ENCODE data around the gene CDC73.
"Not testable (repeated sequence)": the region's sequence is repeated elsewhere in the genome, so short reads cannot be mapped to it uniquely, and the experiment has no call there.

CDC73 gene

DNA sequence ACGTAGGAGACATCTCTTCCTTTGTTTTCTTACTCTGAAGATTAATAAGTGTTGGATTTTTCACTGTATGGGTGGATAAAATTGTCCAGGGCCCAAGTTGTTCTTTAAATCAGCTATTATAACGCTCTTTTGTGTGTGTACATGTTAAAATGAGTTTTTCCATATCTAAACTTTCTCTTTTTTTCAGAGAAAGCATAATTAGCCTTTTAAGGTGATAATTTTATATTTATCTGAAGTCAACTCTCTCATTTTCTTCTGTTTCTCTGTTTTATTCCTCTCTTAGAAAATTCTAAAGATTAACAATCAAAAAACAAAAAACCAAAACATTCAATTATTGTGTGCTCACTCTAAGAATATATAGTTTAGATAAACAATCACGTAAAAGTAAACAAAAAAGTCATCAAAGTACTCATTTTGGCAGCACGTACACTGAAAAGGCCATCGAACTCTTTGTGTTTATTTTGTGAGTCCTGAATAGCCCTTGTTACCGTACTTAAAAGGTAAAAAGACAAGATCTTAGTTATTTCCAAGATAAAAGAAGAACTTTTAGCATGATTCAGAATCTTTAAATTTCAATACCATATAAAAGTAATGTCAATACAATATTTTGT is 7.2 kb upstream of the CDC73 start:
- no peak for DNase-seq

DNA sequence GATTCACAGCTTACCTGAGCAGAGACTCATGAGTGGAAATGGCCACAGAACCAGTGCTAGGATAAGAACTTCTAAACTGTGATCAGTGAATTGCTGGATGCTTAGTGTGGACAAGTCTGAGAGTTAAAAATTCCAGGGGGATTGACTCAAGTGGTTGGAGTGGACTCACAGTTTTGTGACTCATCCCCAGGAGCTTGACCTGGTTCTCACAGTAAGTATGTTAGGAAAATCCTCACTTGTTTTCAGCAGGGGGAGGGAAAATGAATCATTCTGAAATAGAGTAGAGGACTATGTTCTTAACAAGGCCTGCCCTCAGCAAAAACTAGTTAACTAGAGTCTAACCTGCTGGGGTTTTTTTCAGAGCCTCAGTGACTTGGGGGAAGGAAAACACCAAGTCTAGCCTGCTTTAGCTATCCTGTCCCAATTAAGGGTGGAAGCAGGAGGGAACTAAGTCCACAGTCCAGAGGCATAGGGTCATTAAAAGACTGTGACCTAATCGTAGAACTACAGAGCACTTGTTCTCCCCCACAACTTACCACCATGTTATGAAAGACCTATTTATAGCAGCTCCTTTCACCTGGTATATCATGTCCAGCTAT is 6.1 kb upstream of the CDC73 start:
- DNase-seq: no peak

DNA sequence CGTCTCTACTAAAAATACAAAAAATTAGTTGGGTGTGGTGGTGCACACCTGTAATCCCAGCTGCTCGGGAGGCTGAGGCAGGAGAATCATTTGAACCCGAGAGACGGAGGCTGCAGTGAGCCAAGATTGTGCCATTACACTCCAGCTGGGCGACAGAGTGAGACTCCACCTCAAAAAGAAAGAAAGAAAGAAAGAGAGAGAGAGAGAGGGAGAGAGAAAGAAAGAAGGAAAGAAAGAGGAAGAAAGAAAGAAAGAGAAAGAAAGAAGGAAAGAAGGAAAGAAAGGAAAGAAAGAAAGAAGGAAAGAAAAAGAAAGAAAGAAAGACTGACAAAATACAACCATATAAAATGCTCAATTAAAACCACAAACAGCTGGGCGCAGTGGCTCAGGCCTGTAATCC is 4.7 kb upstream of the CDC73 start:
- DNase-seq: not testable (repeated sequence)

DNA sequence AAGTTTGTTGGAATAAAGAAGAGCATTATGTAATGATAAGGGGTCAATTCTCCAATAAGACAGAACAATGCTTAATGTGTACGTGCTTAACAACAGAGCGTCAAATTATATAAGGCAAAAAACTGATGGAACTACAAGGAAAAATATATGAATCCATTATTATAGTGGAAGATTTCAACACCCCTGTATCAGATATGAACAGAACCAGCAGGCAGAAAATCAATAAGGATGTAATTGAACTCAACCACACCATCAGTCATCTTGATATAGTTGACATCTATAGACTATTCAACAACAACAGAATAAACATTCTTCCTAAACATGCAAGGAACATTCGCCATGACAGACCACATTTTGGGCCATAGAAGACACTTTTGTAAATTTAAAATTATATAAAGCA is 3.6 kb upstream of the CDC73 start:
- no peak for DNase-seq

DNA sequence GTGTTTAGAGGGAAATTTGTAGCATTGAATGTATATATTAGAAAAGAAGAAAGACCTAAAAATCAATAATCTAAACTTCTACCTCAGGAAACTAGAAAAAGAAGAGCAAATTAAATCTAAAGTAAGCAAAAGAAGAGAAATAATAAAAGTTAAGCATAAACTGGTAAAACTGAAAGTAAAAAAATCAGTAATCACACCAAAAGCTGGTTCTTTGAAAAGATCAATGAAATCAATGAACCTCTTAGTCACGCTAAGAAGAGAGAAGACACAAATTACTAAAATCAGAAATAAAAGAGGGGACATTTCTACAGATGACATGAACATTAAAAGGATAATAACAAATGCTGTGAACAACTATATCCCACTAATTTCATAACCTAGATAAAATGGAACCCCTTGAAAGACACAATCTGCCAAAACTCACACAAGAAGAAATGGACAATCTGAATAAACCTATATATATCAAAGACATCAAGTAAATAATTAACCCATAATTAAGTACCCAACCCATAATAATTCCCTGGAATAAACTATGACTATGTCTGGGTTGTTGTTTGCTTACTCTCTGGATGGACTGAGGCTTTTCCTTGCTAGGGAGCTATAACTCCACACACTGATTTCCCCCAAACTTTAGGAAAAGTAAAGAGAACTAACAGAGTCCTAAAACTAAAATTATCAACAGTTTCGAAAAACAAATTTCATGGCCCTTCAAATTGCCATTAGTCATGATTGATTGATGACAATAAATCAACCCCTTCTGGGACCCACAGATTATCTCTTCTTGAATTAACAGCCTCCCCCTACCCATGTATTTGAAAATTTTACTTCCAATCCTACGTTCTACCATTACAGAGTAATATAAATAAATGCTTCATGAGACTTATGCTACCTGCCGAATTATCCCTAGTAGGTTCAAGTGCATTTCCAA is 2.8 kb upstream of the CDC73 start:
- no peak for DNase-seq

DNA sequence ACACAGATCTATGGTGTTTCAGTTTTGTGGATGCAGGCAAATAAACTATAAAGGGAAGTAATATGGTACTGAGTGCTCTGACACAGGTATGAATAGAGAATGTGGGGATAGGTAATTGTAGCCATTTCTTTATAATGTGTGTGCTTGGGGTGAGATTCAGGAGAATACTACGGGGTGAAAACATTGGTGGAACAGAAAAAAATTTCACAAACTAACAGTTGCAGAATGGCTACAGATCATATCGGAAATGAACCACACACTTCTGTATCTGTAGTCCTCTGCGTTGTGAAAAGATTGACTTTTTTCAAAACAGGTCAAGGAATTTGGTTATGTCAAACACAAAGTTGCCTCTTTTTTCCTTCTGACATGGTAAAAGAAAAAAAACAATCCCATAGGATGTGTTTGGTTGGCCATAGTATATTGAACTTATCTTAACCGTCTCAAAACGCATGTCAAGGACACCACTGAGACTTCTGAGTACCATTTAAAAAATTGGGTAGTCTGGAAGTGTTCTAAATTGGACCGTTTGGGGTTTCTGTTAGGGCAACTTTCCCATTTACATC is 1.1 kb upstream of the CDC73 start:
- no peak for DNase-seq

DNA sequence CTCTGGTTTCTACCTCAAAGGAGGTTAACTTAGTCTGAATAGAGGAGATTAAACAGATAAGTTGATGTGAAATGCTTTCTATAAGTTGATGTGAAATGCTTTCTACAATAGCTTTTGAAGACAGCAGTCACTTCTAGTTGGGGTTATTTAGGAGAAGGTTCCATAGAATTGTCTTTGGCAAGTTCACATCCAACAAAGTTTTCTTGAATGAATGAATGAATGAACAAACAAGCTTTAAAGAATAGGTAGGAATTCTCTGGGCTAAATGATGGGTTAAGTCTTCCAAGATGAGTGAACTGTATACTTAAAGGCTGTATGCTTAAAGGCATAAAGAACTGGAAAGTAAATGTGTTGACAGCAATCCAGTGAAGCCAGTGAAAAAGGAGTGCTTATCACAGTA is 1.9 kb downstream of the CDC73 start:
- DNase-seq: no peak

DNA sequence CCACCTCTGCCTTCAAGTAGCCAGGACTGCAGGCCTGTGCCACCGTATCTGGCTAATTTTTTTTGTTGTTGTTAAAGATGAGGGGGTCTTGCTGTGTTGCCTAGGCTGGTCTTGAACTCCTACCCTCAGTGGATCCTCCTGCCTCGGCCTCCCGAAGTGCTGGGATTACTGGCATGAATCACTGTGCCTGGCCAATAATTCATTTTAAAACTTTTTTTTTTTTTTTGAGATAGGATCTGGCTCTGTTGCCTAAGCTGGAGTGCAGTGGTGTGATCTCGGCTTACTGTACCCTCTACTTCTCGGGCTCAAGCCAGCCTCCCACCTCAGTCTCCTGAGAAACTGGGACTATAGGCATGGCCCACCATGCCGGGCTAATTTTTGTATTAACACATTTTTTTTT is 3.5 kb downstream of the CDC73 start:
- no peak for DNase-seq

DNA sequence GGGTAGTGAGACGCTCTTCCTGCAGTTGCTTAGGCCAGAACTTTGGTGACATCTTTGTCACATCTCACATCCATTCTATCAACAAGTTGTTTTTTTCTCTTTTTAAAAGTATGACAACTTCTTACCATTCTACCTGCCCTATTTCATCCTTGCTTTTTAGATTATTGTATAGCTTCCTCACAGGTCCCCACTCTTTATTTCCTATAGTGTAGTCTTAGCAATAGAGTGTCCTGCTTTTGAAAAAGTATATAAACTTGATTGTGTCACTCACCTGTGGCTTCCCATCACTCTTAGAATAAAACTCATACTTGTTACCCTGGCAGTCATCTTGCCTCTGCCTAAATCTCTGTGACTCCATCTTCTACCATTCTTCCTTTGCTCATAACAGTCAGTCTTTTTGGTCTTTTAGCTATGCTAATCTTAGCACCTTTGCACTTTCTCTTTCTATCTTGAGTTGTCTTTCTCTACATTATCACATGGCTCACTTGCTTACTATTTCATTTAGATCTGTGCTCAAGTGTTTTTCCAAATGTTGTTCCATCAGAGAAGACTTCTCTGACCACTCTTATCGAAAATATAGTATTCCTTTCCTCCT is 9.5 kb downstream of the CDC73 start:
- no peak for DNase-seq

DNA sequence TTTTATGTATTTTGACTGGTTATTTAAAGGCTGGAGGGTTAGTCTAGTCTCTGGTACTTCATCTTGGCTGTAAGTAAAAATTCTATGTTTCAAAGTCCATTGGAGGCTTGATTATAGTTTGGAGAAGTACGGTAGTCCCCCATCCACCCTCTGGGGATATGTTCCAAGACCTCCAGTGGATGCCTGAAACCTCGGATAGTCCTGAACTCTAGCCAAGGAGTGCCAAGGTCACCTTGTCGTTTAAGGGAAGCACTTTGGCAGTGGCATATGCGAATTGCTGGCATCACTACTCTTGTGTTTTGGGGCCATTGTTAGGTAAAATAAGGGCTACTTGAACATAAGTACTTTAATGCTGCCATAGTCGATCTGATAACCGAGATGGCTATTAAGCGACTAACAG is 18.4 kb downstream of the CDC73 start:
- DNase-seq: no peak

DNA sequence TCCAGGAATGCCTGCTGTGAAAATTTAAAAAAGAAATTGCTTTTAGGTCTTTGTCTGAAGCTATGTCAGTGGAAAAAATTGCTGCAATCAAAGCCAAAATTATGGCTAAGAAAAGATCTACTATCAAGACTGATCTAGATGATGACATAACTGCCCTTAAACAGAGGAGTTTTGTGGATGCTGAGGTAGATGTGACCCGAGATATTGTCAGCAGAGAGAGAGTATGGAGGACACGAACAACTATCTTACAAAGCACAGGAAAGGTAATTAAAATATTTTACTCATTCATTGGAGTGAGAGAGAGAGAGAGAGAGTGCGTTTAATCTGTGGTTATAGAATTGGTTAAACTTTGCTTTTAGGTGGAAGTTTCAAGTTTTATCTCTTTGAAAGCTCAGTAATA is 20.0 kb downstream of the CDC73 start:
- peak; percentile 36 for DNase-seq

DNA sequence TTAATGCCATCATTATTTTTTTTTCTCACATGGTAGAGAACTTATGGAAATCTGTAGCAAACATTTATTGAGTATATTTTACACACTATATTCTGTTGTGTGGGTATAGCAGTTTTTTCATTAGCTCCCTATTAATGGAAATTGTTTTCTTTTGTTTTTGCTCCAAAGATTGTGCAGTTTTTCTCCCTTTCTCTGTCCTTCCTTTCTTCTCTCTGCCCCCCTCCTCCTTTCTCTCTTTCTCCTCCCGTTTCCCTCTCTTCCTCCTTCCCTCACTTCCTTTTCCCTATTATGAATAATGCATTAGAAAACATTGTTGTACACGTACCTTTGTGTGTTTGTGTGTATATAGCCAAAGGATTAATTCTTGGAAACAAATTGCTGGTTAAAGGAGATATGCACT is 20.6 kb downstream of the CDC73 start:
- DNase-seq: no peak

DNA sequence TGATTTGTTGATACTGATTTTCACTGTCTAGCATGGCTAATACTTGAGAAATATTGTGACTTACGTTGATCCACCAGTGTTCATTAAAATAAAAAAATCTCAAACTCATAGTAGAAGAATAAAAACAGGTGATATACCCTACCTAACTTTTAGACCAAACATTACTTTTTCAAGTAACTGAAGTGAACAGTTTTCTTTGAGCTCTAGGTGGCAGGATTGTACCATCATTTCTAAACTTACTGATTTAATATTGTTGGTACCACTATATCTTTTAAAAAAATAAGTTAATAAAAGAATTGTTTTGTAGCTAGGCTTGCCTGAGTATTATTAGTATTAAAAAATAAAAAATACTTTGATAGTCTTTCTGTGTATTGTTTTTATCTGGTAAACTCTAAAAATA is 21.5 kb downstream of the CDC73 start:
- no peak for DNase-seq

DNA sequence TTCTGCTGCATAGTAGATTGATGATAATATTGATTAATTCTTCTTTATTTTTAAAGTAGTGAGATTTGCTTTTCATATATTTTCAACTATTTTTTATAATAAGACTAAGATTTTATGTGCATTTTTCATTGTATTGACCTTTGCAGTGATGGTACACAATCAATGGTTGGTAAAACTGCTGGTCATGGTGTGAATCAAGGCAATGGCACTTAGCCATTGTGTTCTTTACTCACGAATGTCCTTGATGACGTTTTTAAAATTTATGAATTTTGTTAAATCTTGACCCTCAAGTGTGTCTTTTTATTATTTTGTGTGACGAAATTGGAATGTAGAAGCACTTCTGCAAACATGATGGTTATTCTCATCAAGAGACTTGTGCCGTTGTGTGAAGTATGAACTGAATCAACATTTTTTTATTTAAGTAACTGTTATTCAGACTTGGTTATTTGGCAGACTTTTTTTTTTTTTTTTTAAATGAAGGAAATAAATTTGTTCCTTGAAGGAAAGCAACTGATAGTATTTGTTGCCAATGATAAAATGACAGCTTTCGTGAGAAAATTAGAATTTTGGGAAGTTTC is 22.6 kb downstream of the CDC73 start:
- no peak for DNase-seq

DNA sequence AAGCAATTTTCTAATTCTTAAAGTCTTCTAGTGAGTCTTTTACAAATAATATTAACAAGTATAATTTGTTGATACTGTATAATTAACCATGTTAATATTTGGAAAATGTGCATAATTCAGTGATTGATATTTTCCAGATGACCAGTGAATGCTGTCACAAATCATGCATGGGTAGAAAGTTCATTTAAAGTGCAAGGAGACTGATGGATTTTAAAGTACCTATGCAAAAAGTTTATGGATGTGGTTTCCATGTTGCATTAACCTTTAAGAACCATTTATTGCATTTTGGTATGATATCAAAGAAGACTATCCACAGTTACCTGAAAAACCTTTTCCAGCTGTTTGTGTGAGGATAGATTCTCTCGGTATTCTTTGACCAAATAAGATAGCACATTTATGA is 23.2 kb downstream of the CDC73 start:
- DNase-seq: no peak

DNA sequence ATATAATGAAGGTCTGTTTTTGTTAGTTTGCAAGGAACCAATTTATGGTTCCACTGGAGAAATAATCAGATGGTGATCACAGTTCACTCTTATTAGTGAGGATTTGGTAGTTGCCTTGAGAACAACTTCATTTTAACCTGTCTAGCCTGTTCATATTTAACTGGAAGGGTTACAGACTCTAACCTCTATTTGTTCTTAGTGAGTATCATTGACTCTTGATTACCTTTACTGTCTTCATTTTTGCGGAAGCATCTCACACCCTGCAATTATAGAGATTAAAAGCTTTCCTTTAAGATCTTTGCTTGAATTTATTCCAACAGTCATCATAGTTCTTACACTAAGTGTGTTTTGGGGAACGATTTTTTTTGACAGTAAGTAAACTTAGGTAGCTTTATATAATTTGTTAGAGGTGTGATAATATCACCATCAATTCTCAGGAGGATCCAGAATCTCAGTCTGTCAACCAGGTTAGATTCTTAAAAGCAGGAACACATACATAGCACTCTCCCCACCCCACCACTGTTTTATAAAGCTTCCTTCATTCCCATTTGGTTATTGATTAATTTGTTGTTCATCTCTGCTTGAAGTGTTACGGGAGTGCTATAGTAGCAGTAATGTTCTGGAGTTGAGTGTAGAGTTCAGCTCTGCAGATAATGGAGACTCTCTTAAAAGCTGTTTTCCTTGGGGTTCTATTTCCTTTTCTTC is 34.4 kb downstream of the CDC73 start:
- DNase-seq: no peak

DNA sequence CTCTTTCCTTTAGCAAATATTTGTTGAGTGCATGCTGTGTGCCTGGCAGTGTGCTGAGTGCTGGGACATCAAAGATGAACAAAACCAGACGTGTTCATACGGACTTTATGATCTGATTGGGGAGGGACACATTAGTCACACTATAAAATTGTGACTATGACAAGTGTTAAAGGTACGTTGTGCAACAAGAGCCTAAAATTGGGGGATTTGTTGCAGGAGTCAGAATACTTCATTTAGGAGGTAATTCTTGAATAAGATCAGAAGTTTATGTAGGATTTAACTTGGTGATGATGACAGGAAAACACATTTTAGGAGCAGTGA is 35.0 kb downstream of the CDC73 start:
- DNase-seq: no peak

DNA sequence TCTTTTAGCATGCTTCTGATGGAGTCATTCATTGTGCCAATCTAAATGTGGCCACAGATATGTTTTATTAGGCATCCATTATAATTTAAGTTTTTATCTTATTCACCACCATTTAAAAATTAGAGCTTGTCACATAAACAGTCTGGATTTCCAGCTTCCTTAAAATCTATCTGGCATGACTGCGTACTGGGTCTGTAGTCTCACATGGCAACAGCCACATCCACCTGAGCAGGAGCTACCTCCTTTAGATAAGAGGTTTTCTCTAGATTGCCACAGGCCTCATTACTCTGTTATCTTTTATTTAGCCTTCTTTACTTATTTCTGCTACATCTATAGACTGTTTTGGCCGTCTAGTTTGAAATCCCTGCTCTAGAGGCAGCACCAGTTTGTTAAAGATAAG is 35.5 kb downstream of the CDC73 start:
- no peak for DNase-seq

DNA sequence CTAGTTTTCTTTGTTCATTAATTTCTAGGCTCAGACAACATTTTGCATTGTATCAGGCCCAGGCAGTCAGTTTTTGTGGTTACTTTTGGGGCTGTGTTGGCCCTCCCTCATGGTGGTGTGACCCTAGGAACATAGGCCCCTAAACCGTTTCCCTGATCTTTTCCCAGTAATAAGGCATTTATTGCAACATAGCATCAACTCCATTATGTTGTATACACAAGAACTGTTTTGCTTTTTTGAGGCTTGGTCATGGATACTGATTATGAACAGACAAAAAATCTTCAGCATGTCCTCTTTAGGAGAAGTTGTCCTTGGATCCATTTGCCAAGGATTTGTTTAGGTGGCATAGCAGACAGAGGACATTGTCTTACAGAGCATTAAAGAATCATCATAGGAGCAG is 54.3 kb downstream of the CDC73 start:
- DNase-seq: no peak

DNA sequence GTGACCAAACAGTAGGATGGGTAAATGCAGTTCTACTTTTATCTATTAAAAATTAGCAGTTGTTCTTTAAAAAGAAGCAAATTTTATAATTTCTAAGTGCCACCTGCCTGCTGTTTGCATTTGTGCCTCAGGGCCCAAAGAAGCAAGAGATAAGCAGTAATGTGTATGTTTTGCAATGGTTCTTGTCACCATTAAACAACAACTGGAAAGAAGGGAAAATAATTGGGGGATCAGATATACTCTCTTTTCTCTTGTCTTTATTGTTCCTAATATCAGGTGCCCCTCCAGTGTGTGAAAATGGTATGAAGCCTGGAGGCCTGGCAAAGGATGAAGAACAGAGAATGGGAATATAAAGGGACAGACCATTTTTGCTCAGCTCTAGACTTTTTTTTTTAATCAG is 55.0 kb downstream of the CDC73 start:
- no peak for DNase-seq

DNA sequence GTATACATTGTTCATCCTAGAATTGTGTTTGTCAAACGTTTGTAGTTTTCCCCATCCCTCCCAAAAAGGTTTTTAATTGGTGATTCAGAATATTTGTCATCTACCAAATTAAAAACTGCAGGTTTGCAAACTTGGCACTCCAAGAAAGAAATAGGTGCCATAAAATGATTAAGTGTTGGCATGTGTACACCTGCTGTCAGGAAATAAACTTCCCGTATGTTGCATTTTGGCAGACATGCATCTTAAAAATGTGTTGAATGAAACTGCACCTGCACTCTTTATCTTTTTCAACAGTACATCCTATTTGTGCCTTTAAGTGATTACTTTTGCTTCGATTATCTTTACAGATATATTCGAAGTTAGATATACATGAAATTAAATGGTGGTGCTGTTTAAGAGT is 57.3 kb downstream of the CDC73 start:
- DNase-seq: no peak

DNA sequence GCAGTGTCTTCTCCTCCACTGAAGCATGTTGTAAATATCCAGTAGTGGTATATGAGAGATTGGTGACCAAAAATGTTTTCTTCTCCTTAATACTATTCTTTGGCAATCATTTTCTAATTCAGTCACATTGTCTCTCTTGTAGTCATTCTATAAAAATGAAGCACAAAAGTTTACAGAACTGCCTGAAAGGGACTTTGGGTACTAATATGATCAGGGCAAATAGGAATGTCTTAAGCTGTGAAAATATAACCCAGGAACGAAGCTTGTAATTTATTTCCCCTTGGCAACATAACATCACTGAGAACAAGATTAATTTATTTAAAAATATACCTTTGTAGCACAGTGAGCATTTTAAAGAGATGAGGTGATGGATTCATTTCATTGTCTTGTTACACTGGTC is 59.7 kb downstream of the CDC73 start:
- DNase-seq: no peak

DNA sequence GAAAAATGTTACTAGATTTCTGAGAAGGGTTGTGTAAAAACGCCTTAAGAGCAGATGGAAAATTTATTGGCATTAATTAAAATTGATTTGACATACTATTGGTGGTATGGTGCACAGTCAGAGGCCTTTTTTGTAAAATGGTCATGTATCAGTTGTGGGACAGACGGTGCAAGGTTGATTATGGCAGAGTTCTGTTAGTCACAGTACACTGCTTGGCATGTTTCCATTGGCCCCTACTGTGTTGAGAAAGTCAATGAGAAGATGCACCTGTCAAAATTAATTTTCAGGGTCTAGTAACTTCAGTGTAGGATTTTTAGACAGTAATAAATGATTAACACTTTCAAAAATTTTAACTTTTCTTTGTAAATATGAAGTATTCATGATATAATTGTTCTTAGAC is 60.2 kb downstream of the CDC73 start:
- no peak for DNase-seq
